Measurements from ENCODE around the gene PLXNB2. TPM values are rescaled to one million over a fixed set of nuclear protein-coding genes. Genes with fewer than 3 reads are reported as not detected.

PLXNB2 gene
- total and polyA plus RNA-seq, 2 donors from 2014 or later: 128 to 383 TPM

DNA sequence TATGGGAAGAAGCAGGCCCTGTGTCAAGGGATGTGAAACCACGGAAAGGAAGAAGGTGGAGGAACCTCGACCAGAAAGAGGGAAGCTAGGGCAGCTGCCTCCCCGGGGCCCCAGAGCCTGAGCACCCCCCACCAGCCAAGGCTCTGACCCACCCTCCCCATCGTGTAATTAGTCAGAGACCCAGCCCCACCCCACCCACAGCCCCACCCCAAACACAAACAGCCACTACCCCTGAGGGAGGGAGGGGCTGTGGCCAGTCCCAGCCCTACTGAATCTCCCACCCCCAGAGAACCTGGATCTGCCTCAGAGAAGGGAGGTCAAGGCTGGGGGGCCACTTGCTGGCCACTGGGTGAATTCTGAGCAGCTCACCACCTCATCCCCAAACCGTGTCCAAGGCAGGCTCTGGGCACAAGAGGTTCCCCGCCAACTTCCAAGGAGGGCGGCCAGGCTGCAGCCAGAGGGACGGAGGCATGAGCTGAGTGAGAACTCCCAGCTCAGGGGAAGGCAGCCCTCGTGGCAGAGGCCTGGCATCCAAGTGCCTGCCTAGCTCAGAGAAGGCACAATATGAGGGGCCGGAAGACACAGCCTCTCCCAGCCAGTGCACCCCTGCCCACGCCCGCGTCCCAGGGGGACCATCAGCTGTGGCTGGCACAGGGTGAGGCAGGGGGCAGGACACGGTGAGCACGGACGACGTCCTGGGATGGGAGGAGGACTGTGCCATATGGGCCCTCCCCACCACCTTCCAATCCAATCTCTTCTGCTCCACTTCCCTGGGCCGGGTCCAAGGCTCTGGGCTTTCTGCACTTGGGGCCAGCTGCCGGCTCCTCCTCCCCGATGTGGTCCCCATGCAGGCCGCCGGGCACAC lies 2.7 kb downstream of the PLXNB2 start:
- H3K36me3 ChIP-seq (ENCODE audit: control insufficient read depth in 2 of 3, insufficient read depth in 3 of 3, low read length in 3 of 3): no peaks in the 10 kb centered on the region
- intact Hi-C loops (cut with DNase I): no loop called here
- H3K4me1 ChIP-seq (ENCODE audit: control insufficient read depth in 2 of 3, insufficient read depth in 2 of 3, low read depth in 1 of 3, low read length in 3 of 3): peaks cover 0 to 66% (median 37%) of the 10 kb centered on the region in 3 donors
- DNase-seq: no peak
- no peaks in the 10 kb centered on the region for H3K27me3 ChIP-seq (ENCODE audit: control insufficient read depth, insufficient read depth, low read length)
- H3K9me3 ChIP-seq (ENCODE audit: control insufficient read depth in 2 of 3, insufficient read depth in 1 of 3, low read length in 3 of 3): no peaks in the 10 kb centered on the region
- H3K4me3 ChIP-seq (ENCODE audit: low read length in 3 of 3): peak overlapping the region in 2 of 3 donors; percentile 28 to 84
- no peak for FAIRE-seq
- H3K27ac ChIP-seq (ENCODE audit: low read depth in 2 of 2, low read length in 2 of 2): peak overlapping the region; percentile 93 to 97
- peak overlapping the region in 2 of 3 donors; percentile 10 to 82 for H3K9ac ChIP-seq (ENCODE audit: low read length in 3 of 3)
- TF ChIP-seq CTCF (IDR thresholded peaks at IDR 0.05; ENCODE audit: borderline replicate concordance, extremely low read depth, insufficient read depth): no peak

DNA sequence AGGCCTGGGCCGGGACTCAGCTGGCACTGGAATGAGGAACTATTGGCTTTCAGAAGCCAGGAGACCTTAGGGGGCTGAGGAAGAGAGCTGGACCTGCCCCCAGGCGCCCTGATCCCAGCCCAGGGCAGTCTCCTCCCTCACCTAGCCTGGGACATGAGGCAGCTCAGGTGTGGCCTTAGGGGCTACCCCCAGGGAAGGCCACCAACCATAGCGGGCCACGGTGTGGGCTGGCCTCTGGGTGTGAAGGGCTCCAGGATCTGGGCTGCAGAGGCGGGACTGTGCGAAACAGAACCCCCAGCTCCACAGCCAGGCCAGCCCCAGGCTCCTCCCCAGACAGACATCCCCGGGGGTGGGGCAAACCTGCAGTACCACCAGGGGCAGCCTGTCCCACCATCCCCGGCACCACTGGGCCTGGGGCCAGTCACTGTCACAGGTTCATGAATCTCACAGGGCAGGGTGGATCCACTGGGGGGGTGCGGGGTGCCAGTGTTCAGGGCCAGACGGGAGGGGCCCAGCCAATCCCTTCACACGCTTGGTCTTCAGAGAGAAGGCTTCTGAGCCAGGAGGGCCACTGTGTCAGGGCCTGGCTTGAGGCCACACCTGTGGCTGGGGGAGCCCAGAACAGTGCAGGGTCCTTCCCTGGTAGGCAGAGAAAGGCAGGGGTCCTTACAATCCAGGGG lies 3.5 kb downstream of the PLXNB2 start:
- Histone ChIP-seq H3K27me3 (ENCODE audit: control insufficient read depth, insufficient read depth, low read length) (no peaks in the 10 kb centered on the region), H3K9ac (ENCODE audit: low read length in 3 of 3) (peak overlapping the region in 1 of 3 donors; percentile 61), H3K36me3 (ENCODE audit: control insufficient read depth in 2 of 3, insufficient read depth in 3 of 3, low read length in 3 of 3) (no peaks in the 10 kb centered on the region), H3K9me3 (ENCODE audit: control insufficient read depth in 2 of 3, insufficient read depth in 1 of 3, low read length in 3 of 3) (no peaks in the 10 kb centered on the region), H3K27ac (ENCODE audit: low read depth in 2 of 2, low read length in 2 of 2) (peak overlapping the region; percentile 82 to 93), H3K4me1 (ENCODE audit: control insufficient read depth in 2 of 3, insufficient read depth in 2 of 3, low read depth in 1 of 3, low read length in 3 of 3) (peaks cover 0 to 61% (median 37%) of the 10 kb centered on the region in 3 donors), H3K4me3 (ENCODE audit: low read length in 3 of 3) (peak overlapping the region in 1 of 3 donors; percentile 29)
- no peak for TF ChIP-seq CTCF (IDR thresholded peaks at IDR 0.05; ENCODE audit: borderline replicate concordance, extremely low read depth, insufficient read depth)
- DNase-seq (peak in 1 of 5 donors; percentile 91), FAIRE-seq (no peak)
- intact Hi-C loops (cut with DNase I): no loop called here

GRCh38 chr22:50303515-50303847 lies 4.0 kb downstream of the PLXNB2 start:
- peak overlapping the region in 1 of 3 donors; percentile 61 for H3K9ac ChIP-seq (ENCODE audit: low read length in 3 of 3)

More at GRCh38 chr22:50303515-50303847, 4.0 kb downstream of the PLXNB2 start:
- Histone ChIP-seq H3K27me3 (ENCODE audit: control insufficient read depth, insufficient read depth, low read length) (no peaks in the 10 kb centered on the region), H3K4me3 (ENCODE audit: low read length in 3 of 3) (no peak overlapping the region), H3K27ac (ENCODE audit: low read depth in 2 of 2, low read length in 2 of 2) (peak overlapping the region; percentile 82 to 93), H3K9me3 (ENCODE audit: control insufficient read depth in 2 of 3, insufficient read depth in 1 of 3, low read length in 3 of 3) (no peaks in the 10 kb centered on the region), H3K4me1 (ENCODE audit: control insufficient read depth in 2 of 3, insufficient read depth in 2 of 3, low read depth in 1 of 3, low read length in 3 of 3) (peaks cover 0 to 66% (median 33%) of the 10 kb centered on the region in 3 donors), H3K36me3 (ENCODE audit: control insufficient read depth in 2 of 3, insufficient read depth in 3 of 3, low read length in 3 of 3) (no peaks in the 10 kb centered on the region)
- DNase-seq (no peak), FAIRE-seq (no peak)
- TF ChIP-seq CTCF (IDR thresholded peaks at IDR 0.05; ENCODE audit: borderline replicate concordance, extremely low read depth, insufficient read depth): no peak
- intact Hi-C loops (cut with DNase I): no loop called here

All from kidney (tissue), 14 donors.